Nephron (organoid): Measurements from ENCODE around the gene TOB1.
A peak's percentile ranks its signal among the peaks of the same experiment; 100 is the strongest.
"Not testable (repeated sequence)": the region's sequence is repeated elsewhere in the genome, so short reads cannot be mapped to it uniquely, and the experiment has no call there.

Experiments used
- H3K27ac Mint-ChIP-seq, 3 experiments: 2 replicates each; pipeline ENCODE4 v1.8.0; 2020; ENCODE audit warnings: mixed read lengths in 3 of 3, mild to moderate bottlenecking in 2 of 3, moderate library complexity in 1 of 3
- H3K27me3 Mint-ChIP-seq: 2 replicates; pipeline ENCODE4 v1.8.0; 2021; ENCODE audit warnings: low read depth, mild to moderate bottlenecking, moderate library complexity, mixed read lengths
- H3K36me3 Mint-ChIP-seq: 2 replicates; pipeline ENCODE4 v1.8.0; 2020; ENCODE audit warnings: low read depth, mixed read lengths
- H3K4me1 Mint-ChIP-seq: 2 replicates; pipeline ENCODE4 v1.8.0; 2020; ENCODE audit warnings: mixed read lengths
- H3K4me3 Mint-ChIP-seq, 3 experiments: 2 replicates each; pipeline ENCODE4 v1.8.0; 2020; ENCODE audit warnings: mild to moderate bottlenecking in 3 of 3, mixed read lengths in 3 of 3, moderate library complexity in 2 of 3
- H3K9me3 Mint-ChIP-seq: 2 replicates; pipeline ENCODE4 v1.8.0; 2020; ENCODE audit warnings: mixed read lengths
- TF ChIP-seq, protein P1 (sequence below), 3 experiments: fragments of 200-600 bp; sonication (generic); IDR thresholded peaks; one replicate each; pipeline ENCODE4 v1.5.0; 2021; ENCODE audit warnings: antibody characterized with exemption in 3 of 3; ENCODE audit not compliant: unreplicated experiment in 3 of 3

Gene TOB1

DNA sequence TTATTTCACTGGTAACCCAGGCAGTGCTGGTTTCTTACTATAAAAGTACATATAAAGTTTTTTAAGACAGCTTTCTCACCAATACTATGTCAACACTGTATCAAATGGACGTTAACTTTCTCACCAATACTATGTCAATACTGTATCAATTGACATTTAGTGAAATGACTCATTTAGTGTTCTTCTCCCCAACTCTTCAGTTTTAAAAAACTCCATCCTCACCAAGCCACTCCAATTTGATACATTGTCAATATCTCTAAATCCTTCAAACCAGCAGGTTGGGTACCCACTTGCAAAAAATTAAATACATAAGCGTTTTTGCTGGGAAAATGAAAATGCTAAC lies 4.8 kb downstream of the TOB1 start:
- TF ChIP-seq, protein P1, sequence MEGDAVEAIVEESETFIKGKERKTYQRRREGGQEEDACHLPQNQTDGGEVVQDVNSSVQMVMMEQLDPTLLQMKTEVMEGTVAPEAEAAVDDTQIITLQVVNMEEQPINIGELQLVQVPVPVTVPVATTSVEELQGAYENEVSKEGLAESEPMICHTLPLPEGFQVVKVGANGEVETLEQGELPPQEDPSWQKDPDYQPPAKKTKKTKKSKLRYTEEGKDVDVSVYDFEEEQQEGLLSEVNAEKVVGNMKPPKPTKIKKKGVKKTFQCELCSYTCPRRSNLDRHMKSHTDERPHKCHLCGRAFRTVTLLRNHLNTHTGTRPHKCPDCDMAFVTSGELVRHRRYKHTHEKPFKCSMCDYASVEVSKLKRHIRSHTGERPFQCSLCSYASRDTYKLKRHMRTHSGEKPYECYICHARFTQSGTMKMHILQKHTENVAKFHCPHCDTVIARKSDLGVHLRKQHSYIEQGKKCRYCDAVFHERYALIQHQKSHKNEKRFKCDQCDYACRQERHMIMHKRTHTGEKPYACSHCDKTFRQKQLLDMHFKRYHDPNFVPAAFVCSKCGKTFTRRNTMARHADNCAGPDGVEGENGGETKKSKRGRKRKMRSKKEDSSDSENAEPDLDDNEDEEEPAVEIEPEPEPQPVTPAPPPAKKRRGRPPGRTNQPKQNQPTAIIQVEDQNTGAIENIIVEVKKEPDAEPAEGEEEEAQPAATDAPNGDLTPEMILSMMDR (IDR thresholded peaks at IDR 0.05; ENCODE audit: unreplicated experiment in 3 of 3), result no peak
- no peaks in the 10 kb centered on the region for H3K9me3 Mint-ChIP-seq
- H3K4me3 Mint-ChIP-seq, result peak overlapping the region in 1 of 3 experiments; percentile 73
- peak overlapping the region in 1 of 3 experiments; percentile 26 for H3K27ac Mint-ChIP-seq
- peaks cover 26% of the 10 kb centered on the region for H3K36me3 Mint-ChIP-seq
- H3K4me1 Mint-ChIP-seq, result peaks cover 30% of the 10 kb centered on the region
- H3K27me3 Mint-ChIP-seq, result no peaks in the 10 kb centered on the region

DNA sequence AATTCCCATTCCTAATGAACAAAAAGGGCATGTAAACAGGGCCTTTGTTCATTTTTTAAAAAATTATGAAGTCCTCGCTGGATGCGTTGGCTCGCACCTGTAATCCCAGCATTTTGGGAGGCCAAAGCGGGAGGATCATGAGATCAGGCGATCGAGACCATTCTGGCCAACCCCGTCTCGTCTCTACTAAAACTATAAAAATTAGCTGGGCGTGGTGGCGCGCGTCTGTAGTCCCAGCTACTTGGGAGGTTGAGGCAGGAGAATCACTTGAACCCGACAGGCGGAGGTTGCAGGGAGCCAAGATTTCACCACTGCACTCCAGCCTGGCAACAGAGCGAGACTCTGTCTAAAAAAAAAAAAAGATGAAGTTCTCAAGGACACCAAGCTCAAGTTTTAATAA lies 6.4 kb downstream of the TOB1 start:
- H3K27ac Mint-ChIP-seq, H3K27me3 Mint-ChIP-seq, H3K9me3 Mint-ChIP-seq, H3K4me3 Mint-ChIP-seq: not testable (repeated sequence)
- Mint-ChIP-seq H3K36me3 (peaks cover 26% of the 10 kb centered on the region), H3K4me1 (peaks cover 40% of the 10 kb centered on the region)

- no peaks in the 10 kb centered on the region for H3K27me3 Mint-ChIP-seq
- no peak overlapping the region for H3K4me3 Mint-ChIP-seq
- no peak overlapping the region for H3K27ac Mint-ChIP-seq
- TF ChIP-seq, protein P1 (IDR thresholded peaks at IDR 0.05; ENCODE audit: unreplicated experiment in 3 of 3), result no peak
- no peaks in the 10 kb centered on the region for H3K9me3 Mint-ChIP-seq
- peaks cover 35% of the 10 kb centered on the region for H3K4me1 Mint-ChIP-seq
- peaks cover 20% of the 10 kb centered on the region for H3K36me3 Mint-ChIP-seq
Observed at GRCh38 chr17:50858486-50859225, 7.5 kb downstream of the TOB1 start.

DNA sequence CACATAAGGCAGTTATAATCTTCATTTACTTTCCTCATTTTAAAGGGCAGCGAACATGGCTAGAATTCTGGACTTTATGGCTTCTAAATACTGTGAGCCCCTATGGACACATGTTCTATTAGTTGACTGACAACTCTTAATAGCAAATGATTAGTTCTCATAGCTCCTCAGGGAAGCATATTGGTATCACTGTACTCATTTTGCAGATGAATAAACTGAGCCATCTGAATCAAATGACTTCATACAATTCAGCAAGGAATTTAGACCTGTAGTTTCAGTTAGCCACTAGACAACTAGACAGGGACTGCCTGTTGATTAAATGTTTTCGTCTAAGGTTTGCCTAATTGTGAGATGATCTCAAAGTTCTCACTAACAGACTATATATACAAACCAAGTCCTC lies 9.7 kb downstream of the TOB1 start:
- TF ChIP-seq, protein P1 (IDR thresholded peaks at IDR 0.05; ENCODE audit: unreplicated experiment in 3 of 3), result no peak
- Mint-ChIP-seq H3K4me3 (no peak overlapping the region), H3K9me3 (no peaks in the 10 kb centered on the region), H3K27me3 (peaks cover 9% of the 10 kb centered on the region), H3K4me1 (peaks cover 33% of the 10 kb centered on the region), H3K27ac (no peak overlapping the region), H3K36me3 (peaks cover 3% of the 10 kb centered on the region)

GRCh38 chr17:50855708-50856330 lies 10.3 kb downstream of the TOB1 start:
- TF ChIP-seq, protein P1 (IDR thresholded peaks at IDR 0.05; ENCODE audit: unreplicated experiment in 3 of 3), result no peak
- H3K27me3 Mint-ChIP-seq, result peaks cover 9% of the 10 kb centered on the region
- no peaks in the 10 kb centered on the region for H3K36me3 Mint-ChIP-seq

DNA sequence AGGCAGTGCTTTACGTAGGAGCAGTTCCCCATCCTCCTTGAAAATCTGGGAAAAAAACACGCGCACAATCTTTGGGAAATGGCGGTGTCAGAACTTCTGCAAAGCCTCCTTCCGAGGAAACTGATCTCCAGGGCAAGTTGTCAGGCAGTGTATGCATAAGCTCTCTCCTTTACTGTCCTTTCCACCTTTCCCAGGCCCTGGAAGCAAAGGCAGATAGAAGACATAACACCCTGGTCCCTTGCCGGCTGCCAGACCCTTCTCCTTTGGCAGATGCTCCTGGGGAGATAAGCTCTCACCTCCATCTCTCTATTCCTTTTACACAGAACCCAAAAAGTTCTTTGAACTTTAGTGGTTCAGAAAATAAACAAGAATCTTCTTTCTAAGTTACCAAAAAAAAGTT lies 12.4 kb downstream of the TOB1 start:
- Mint-ChIP-seq H3K9me3 (no peaks in the 10 kb centered on the region), H3K36me3 (no peaks in the 10 kb centered on the region), H3K4me3 (no peak overlapping the region), H3K4me1 (peaks cover 31% of the 10 kb centered on the region), H3K27ac (no peak overlapping the region), H3K27me3 (peaks cover 9% of the 10 kb centered on the region)
- TF ChIP-seq, protein P1 (IDR thresholded peaks at IDR 0.05; ENCODE audit: unreplicated experiment in 3 of 3), result no peak

More at GRCh38 chr17:50855708-50856330, 10.3 kb downstream of the TOB1 start:
- no peaks in the 10 kb centered on the region for H3K9me3 Mint-ChIP-seq
- peaks cover 31% of the 10 kb centered on the region for H3K4me1 Mint-ChIP-seq
- H3K4me3 Mint-ChIP-seq, result no peak overlapping the region
- peak overlapping the region; percentile 2 to 54 (median 51) for H3K27ac Mint-ChIP-seq
